WERI-Rb-1 (cell line): Measurements from ENCODE around the gene ADK.

ENCODE experiments used
- DNase-seq: peaks from one replicate; pipeline ENCODE4 v3.0.0-alpha.2; 2020
- H3K27ac ChIP-seq: fragments of 250-450 bp; sonication (Bioruptor Pico); 2 replicates; pipeline ENCODE4 v1.5.1; 2020; ENCODE audit warnings: mild to moderate bottlenecking, moderate library complexity
- H3K27me3 ChIP-seq: fragments of 250-450 bp; sonication (Bioruptor Pico); 2 replicates; pipeline ENCODE4 v1.5.1; 2021; ENCODE audit warnings: mild to moderate bottlenecking, low read depth, moderate library complexity; ENCODE audit not compliant: insufficient read depth, severe bottlenecking
- H3K36me3 ChIP-seq: fragments of 250-450 bp; sonication (Bioruptor Pico); 2 replicates; pipeline ENCODE4 v1.5.1; 2020; ENCODE audit warnings: mild to moderate bottlenecking, moderate library complexity
- H3K4me3 ChIP-seq: 2 replicates; pipeline ENCODE4 v1.5.1; 2011; ENCODE audit warnings: low read depth, mild to moderate bottlenecking, control low read depth, low read length
- H3K9me3 ChIP-seq: fragments of 250-450 bp; sonication (Bioruptor Pico); 2 replicates; pipeline ENCODE4 v1.5.1; 2021; ENCODE audit warnings: mild to moderate bottlenecking, moderate library complexity; ENCODE audit not compliant: severe bottlenecking
- CTCF ChIP-seq: IDR thresholded peaks from 2 replicates; pipeline ENCODE4 v1.5.1; 2011; ENCODE audit warnings: low read depth, mild to moderate bottlenecking, control low read depth, inconsistent platforms, low read length

The ADK gene

GRCh38 chr10:74431816-74432215 is 280.8 kb downstream of the ADK start:
- H3K27ac ChIP-seq: no peak overlapping the region
- no peaks in the 10 kb centered on the region for H3K9me3 ChIP-seq
- H3K4me3 ChIP-seq: no peak overlapping the region
- no peaks in the 10 kb centered on the region for H3K27me3 ChIP-seq
- H3K36me3 ChIP-seq: no peaks in the 10 kb centered on the region
- DNase-seq: no peak
- TF ChIP-seq CTCF: no peak

- no peak overlapping the region for H3K27ac ChIP-seq
- H3K36me3 ChIP-seq: no peaks in the 10 kb centered on the region
- H3K27me3 ChIP-seq: no peaks in the 10 kb centered on the region
- H3K9me3 ChIP-seq: no peaks in the 10 kb centered on the region
- DNase-seq: no peak
- H3K4me3 ChIP-seq: no peak overlapping the region
- no peak for TF ChIP-seq CTCF
These were observed 282.0 kb downstream of the ADK start for GRCh38 chr10:74432841-74433594.

GRCh38 chr10:74433595-74433956 is 282.6 kb downstream of the ADK start:
- TF ChIP-seq CTCF: no peak
- Histone ChIP-seq H3K4me3 (no peak overlapping the region), H3K9me3 (no peaks in the 10 kb centered on the region), H3K27ac (no peak overlapping the region), H3K36me3 (no peaks in the 10 kb centered on the region), H3K27me3 (no peaks in the 10 kb centered on the region)
- DNase-seq: no peak

GRCh38 chr10:74433993-74434392 is 283.0 kb downstream of the ADK start:
- H3K27me3 ChIP-seq: no peaks in the 10 kb centered on the region
- TF ChIP-seq CTCF: no peak

GRCh38 chr10:74434547-74434946 is 283.5 kb downstream of the ADK start:
- Histone ChIP-seq H3K27ac (no peak overlapping the region), H3K27me3 (no peaks in the 10 kb centered on the region), H3K9me3 (no peaks in the 10 kb centered on the region), H3K4me3 (no peak overlapping the region), H3K36me3 (no peaks in the 10 kb centered on the region)
- no peak for DNase-seq
- no peak for TF ChIP-seq CTCF

More at GRCh38 chr10:74433993-74434392, 283.0 kb downstream of the ADK start:
- Histone ChIP-seq H3K9me3 (no peaks in the 10 kb centered on the region), H3K36me3 (no peaks in the 10 kb centered on the region), H3K4me3 (no peak overlapping the region), H3K27ac (no peak overlapping the region)
- no peak for DNase-seq
